Kidney epithelial cell (primary cell): ENCODE measurements around the gene DNAJA1. TPM values are rescaled to one million over a fixed set of nuclear protein-coding genes. Genes with fewer than 3 reads are reported as not detected.
A peak's percentile ranks its signal among the peaks of the same experiment; 100 is the strongest.

Experiments used
- DNase-seq: peaks from one replicate; pipeline ENCODE4 v3.0.0-alpha.2; 2010; ENCODE audit warnings: low read depth
- H3K27me3 ChIP-seq: 2 replicates; pipeline ENCODE4 v1.6.0; 2011; ENCODE audit warnings: low read length; ENCODE audit not compliant: control insufficient read depth, insufficient read depth
- H3K36me3 ChIP-seq: 2 replicates; pipeline ENCODE4 v1.5.1; 2011; ENCODE audit warnings: low read length; ENCODE audit not compliant: control insufficient read depth, insufficient read depth
- H3K4me3 ChIP-seq: 2 replicates; pipeline ENCODE4 v1.5.1; 2011; ENCODE audit warnings: low read depth, mild to moderate bottlenecking, control low read depth, low read length
- CTCF ChIP-seq: IDR thresholded peaks from 2 replicates; pipeline ENCODE4 v1.5.1; 2011; ENCODE audit warnings: mild to moderate bottlenecking, moderate library complexity, low read length, control low read depth, inconsistent platforms; ENCODE audit not compliant: insufficient read depth, poor library complexity, severe bottlenecking
- total RNA-seq: library from RNA; depleted of rRNA; stranded (reverse); fragments of >200 nt; gene quantifications from 2 replicates; pipeline ENCODE4 v1.2.3, GENCODE V29; 2015

Gene DNAJA1
- total RNA-seq, 1 donor from 2014 or later: 166 TPM

DNA sequence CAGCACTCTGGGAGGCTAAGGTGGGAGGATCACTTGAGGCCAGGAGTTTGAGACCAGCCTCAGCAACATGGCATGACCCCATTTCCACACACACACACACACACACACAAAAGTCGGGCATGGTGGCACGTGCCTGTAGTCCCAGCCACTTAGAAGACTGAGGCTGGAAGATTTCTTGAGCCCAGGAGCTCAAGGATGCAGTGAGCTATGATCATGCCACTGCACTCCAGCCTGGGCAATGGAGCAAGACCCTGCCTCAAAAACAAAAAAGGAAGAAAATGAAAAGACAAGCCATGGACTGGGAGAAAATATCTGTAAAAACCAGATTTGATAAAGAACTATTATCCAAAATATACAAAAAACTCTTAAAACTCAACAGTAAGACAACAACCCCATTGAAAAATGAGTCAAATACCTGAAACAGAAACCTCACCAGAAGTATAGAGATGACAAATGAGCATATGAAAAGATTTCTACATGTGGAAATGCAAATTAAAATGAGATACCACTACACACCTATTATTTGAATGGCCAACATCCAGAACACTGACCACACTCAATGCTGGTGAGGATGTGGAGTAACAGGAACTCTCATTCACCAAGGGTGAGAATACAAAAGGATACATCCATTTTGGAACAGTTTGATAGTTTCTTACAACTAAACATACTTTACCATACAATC is 24.7 kb downstream of the DNAJA1 start:
- Histone ChIP-seq H3K36me3 (peaks cover 1% of the 10 kb centered on the region), H3K4me3 (no peak overlapping the region), H3K27me3 (no peaks in the 10 kb centered on the region)
- no peak for TF ChIP-seq CTCF
- no peak for DNase-seq

DNA sequence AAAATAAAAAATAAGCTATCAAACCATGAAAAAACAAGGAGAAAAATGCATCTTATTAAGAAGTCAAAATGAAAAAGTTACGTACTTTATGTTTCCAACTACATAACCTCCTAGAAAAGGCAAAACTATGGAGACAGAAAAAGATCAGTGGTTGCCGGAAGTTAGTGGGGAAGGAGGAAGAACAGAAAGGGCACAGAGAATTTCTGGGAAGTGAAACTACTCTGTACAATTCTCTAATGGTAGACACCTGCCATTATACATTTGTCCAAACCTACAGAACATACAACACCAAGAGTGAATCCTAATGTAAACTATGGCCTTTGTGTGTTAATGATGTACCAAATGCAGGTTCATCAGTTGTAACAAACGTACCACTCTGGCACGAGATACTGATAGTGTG is 26.1 kb downstream of the DNAJA1 start:
- DNase-seq: no peak
- no peak for TF ChIP-seq CTCF
- no peak overlapping the region for H3K4me3 ChIP-seq
- H3K27me3 ChIP-seq: no peaks in the 10 kb centered on the region
- peaks cover 1% of the 10 kb centered on the region for H3K36me3 ChIP-seq

- Histone ChIP-seq H3K4me3 (no peak overlapping the region), H3K27me3 (no peaks in the 10 kb centered on the region), H3K36me3 (peaks cover 2% of the 10 kb centered on the region)
- DNase-seq: no peak
- no peak for TF ChIP-seq CTCF
Observed at GRCh38 chr9:33065157-33066076, 40.3 kb downstream of the DNAJA1 start.

DNA sequence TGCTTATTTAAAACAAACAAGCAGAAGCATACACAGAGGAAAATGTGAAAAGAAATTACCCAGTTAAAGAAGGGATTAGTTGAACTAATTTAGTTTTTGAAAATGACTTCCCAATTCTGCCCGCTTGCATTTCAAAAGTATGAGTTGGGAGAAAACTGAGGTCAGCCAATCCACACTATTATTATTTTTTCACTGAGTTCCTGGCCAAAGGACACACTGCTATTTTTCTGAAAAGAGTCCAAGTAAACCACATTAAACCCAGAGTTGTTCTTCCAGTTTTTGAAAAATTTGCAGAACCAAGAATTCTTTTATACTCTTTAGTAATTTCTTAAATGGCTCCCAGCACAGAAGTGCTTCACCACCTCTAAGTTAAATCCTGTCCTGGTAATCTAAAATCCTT is 43.9 kb downstream of the DNAJA1 start:
- H3K4me3 ChIP-seq: no peak overlapping the region
- DNase-seq: no peak
- TF ChIP-seq CTCF: no peak
- H3K27me3 ChIP-seq: no peaks in the 10 kb centered on the region
- peaks cover 3% of the 10 kb centered on the region for H3K36me3 ChIP-seq

DNA sequence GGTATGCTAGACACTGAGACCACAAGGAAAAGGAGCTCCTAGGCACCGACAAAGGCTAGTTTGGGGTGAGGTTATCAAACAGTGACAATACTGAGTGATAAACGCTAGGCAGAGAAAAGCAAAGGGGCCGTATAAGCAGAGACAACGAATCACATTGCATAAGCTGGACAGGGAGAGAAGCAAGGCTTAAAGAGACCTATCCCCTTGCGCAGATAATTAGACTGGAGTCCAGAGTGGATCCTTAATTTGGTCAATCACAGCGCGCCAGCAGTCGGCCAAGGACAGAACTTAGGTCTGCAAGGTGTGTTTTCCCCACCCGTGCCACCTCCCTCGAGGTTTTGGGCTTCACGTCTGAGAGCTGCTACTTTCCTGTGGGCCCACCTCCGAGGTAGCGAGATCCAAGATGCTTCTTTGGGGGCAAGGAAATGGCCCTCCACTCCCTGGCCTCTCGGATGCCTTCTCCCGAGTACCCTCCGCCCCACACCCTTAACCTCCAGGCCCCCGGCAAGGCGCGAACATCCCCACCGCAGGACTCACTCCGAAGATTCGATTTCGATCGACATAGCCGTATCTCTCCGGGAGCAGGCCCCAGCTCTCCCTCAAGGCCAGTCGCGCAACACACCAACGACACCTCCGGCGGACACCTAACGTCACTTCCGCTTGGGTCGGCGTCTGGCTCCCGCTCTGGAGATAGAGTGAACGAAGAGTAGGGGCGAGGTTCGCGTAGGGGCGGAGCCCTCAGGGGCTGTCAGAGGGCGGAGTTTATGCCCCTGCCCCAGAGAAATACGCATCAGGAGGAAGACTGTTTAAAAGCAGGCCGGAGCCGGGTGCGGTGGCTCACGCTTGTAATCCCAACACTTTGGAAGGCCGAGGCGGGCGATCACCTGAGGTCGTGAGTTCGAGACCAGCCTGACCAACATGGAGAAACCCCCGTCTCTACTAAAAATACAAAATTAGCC is 51.3 kb downstream of the DNAJA1 start, which contains the start of gene SMU1:
Gene SMU1 (minus strand): TSS at position 629 of the 959 bp plus-strand sequence. CDS start 66 bp downstream, at position 563.
- Histone ChIP-seq H3K36me3 (peaks cover 1% of the 10 kb centered on the region), H3K4me3 (peak within 1 kb of the TSS; percentile 88), H3K27me3 (no peaks in the 10 kb centered on the region)
- TF ChIP-seq CTCF: no peak
- DNase-seq: peak; percentile 83
